Cerebellar cortex (tissue), 1 donor: ENCODE measurements around the gene LEMD3.

Experiments
- DNase-seq: peaks from one replicate; pipeline ENCODE4 v3.0.0-alpha.2; 2015; ENCODE audit warnings: low spot score

LEMD3 gene

GRCh38 chr12:65169320-65170208, at the start of gene LEMD3:
LEMD3 (plus strand) TSS chr12:65169583; CDS start chr12:65169597, 14 bp downstream.
- DNase-seq = peak; percentile 95

DNA sequence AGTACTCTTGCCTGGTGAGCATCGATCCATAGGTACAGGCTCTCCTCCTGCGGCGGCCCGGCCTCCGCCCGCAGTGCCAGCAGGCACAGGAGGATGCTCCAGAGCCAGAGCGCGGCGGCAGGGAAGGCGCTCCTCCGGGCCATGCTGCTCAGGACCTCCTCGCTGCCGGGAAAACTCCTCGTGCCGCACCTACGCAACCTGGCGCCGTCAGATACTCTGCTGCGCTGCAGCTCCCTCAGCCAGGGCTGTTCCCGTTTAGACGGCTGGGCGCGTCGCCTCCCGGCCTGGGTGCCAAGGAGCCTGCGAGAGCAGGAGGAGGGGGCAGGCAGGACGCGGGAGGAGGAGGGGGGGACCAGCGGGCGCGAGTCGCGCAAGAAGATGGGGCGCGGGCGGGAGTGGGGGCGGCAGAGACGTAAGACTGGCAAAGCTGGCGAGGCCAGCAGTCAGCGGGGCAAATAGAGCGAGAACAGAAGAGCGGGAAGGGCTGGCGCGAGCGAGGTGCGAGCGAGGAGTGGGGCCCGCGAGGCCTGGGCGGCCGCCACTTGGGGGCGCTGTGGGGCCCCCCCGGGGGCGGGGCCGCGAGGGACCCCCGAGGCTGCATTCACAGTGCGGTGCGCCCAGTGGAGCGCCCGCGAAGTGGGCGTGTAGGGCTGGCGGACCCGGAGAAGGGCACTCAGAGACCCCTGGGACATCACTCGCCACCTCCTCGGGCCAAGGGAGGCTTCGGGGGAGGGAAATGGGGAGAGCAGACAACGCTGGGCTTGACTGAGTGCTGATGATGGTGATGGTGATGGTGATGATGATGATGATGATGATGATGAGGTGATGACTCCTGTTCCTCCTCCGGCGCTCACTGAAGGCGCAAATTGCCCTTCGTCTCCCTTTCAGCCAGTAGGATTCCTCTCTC, 48.1 kb upstream of the LEMD3 start, which contains the start of gene WIF1:
Gene WIF1 (minus strand): TSS at position 257 of the 907 bp plus-strand sequence. CDS start 114 bp downstream, at position 143.
- DNase-seq = peak; percentile 19

- DNase-seq = no peak
Measured at GRCh38 chr12:65121956-65122469, 47.4 kb upstream of the LEMD3 start.

GRCh38 chr12:65122703-65123102, 46.7 kb upstream of the LEMD3 start:
- DNase-seq = peak; percentile 4

DNA sequence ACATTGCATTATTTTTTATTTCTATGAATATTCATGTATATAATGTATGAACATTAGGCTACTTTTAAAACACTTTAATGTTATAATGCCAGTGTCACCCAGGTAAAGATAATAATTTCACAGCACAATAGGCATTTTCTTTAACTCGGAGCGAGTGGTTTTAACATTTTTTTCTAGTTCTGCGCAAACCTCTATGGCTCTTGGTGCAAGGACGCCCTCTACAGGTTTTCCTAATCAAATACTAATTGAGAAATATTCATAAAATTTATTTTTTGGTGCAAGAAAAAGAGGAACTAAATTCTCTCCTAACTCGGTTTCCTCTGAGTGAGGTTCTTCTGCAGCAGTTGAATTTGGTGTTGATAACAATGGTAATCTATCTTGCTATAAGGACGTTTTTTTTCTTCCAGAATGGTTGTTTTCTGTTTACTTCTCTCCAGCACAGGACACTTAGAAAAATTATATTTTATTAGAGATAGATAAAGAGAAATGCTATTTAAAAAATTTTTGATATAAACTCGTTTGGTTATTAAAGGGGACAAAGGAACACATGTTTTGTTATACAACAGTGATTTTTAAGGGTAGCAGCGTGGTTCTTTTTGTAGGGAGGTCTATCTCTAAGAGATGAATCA, 45.8 kb upstream of the LEMD3 start:
- peak; percentile 35 for DNase-seq

GRCh38 chr12:65125247-65125646, 44.1 kb upstream of the LEMD3 start:
- no peak for DNase-seq

DNA sequence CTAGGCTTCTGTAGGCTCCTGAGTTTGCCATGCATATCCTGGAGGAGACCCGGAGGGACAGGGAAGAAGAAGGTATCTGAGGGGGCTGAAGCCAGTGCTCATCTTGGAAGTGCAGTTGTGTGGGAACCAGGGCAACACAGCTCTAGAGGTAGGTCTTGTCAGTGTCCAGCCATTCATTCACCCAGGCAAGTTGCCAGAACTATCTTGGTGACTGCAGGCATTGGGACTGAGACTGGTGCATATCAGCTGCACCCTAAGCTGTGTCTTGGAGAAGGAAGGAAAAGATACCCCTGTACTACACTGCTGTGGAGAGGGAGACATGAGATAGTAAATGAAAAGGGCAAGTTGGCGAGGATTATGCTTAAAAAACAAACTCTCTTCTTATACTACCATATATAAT, 43.4 kb upstream of the LEMD3 start:
- no peak for DNase-seq

GRCh38 chr12:65126482-65126881, 42.9 kb upstream of the LEMD3 start:
- DNase-seq = no peak

- DNase-seq = no peak
Measured at GRCh38 chr12:65133879-65134278, 35.5 kb upstream of the LEMD3 start.

DNA sequence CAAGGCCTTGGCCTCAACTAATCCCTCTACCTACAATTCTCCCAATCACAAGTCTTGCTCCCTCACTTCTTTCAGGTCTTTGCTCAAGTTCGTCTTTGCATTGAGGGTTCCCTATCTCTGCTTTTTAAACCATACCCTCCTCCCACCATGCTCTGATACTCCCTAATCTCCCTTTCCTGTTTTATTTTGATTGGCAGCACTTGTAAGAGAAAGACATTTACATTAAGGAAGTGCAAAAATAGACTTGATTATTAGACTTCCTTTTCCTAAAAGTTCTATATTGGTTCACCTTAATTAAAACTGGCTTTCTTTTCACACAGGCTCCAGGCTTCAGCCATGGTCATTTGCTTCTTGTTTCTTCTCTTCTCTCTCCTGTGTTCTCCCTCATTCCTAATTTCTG, 30.0 kb upstream of the LEMD3 start:
- no peak for DNase-seq

DNA sequence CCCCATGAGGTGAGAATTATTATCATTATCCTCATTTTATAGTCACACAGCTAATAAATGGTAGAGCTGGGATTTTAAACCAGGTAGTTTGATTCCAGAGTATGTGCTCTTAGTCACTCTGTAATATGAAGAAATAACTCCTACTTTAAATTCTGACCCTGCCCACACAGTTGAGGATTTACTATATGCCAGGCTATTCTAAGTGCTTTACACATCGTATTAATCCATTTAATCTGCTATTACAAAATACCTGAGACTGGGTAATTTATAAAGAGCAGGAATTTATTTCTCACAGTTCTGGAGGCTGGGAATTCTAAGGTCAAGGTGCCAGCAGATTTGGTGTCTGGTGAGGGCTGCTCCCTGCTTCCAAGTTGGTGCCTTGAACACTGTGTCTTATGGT, 28.6 kb upstream of the LEMD3 start:
- DNase-seq = no peak

- DNase-seq = no peak
Measured at GRCh38 chr12:65147312-65147905, 22.0 kb upstream of the LEMD3 start.

DNA sequence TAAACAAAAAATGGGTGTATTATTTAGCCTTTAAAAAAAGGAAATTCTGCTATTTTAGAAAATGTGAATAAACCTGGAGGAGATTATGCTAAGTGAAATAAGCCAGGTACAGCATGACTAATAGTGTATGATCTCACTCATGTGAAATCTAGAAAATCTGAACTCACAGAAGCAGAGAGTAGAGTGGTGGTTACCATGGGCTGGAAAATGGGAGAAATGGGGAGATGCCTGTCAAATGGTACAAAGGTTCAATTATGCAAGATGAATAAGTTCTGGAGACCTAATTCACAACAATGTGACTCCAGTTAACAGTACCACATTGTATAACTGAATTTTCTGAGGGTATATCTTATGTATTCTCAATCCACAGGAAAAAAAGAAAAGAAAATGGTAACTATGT, 17.4 kb upstream of the LEMD3 start:
- no peak for DNase-seq

DNA sequence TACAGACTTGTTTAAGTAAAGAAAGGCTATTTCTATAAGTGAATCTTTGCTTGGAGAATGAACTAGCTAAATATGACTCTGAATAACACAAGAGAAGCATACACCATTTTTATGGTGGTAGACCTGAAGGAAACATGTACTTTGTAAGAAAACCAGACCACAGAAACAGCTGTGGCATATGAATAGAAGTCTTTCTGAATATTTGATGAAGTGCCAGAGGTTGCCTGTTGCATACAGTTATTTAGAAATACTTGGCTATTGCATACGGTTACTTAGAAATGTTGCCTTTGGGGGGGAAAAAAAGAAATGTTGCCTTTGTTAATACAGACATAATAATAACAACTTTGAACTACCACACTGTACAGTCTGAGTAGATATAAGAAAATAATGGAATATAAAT, 16.8 kb upstream of the LEMD3 start:
- DNase-seq = no peak

GRCh38 chr12:65155784-65156183, 13.6 kb upstream of the LEMD3 start:
- no peak for DNase-seq

DNA sequence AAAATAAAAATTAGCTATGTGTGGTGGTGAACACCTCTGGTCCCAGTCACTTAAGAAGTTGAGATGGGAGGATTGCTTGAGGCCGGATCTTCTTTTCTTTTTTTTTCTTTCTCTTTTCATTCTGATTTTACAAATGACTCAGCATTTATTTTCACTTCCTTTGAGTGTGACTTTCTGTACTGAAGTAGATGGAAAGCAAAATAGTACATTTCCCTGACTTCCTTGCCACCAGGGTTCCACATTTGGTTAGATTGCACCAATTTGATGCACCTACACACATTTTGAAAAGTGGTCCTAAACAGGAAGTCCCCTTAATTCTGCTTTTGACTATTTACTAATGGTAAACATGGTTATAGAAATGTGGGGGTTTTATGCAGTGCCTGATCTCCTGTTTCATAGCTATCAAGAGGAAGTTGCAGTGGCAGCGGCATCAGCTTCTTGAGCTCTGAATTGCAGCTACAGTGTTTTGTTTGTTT, 13.0 kb upstream of the LEMD3 start:
- DNase-seq = no peak

DNA sequence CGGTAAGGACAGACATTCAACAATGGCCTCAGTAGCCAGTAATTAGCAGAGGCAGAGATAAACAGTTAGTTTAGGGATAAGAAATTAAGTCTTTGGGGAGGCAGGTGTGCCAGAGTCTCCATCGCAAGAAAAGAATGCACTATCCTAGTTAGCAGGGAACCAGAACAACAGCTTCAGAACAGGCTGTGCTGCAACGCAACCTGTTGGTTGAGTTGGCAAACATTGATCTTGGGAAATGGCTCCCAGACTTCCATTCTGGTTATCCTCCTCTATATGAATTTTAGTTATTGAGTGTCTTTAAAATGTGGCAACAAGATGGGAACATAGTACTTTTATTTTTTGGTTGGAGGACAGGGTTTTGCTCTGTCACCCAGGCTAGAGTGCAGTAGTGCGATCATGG, 12.3 kb upstream of the LEMD3 start:
- DNase-seq = no peak

- no peak for DNase-seq
Measured at GRCh38 chr12:65162609-65163008, 6.8 kb upstream of the LEMD3 start.

DNA sequence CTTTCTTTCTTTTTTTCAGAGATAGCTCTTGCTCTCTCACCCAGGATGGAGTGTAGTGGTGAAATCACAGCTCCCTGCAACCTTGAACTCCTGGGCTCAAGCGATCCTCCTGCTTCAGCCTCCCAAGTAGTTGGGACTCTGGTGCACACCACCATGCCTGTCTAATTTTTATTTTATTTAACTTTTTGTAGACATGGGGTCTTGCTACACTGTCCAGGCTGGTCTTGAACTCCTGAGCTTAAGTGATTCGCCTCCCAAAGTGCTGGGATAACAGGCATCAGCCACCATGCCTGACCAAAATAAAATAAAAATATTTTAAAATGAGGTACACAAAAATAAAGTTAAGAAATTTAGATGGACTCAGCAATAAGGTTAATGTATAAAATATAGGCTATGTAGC, 5.1 kb upstream of the LEMD3 start:
- no peak for DNase-seq

DNA sequence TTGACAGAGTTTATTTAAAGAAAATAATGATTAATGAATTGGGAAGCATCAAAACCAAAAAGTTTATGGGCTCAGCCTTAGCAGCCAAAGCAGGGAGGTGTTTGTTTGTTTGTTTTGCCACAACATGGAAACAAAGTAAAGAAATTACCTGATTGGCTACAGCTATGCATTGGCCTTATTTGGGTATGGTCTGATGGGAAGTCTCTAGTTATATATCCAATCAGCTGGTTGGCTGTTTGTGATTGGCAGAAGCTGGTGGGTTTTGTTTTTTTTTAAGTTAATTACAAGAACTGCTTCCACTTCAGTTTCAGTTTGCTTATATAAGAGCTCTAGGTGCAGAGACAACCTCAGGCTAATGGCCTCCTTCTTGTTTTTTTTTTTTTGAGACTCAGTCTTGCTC, 4.6 kb upstream of the LEMD3 start:
- no peak for DNase-seq

DNA sequence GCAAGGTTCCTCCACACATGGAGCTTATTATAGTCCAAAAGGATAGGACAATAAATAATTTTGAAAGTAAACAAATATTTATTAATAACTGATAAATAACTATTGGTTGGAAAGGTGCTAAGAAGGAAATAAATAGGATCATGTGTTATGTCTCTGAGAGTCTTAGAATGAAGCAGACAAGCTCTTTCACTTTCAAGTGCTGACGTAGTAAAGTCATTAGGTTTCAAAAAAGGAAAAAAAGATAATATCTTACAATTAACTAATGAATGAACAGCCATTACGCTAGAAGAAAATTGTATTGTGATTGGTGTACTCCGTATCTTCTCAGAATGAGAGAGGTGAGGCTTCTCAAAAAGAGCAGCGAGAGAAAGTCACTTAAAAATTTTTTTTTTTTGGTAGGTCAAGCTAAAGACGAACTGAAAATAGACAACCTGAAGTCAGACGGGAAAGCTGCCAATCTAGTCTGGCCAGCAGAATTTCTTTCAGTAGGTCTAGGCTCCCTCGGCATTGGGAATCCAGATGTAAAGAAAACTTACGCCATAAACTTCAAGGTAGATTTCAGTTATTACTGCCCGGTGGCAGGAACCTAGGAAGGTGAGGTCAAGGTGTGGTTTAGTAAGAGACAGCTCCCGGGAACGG, 583 bp upstream of the LEMD3 start:
- no peak for DNase-seq
